ENCODE measurements around the gene TK2.
A peak's percentile ranks its signal among the peaks of the same experiment; 100 is the strongest.

The TK2 gene

DNA sequence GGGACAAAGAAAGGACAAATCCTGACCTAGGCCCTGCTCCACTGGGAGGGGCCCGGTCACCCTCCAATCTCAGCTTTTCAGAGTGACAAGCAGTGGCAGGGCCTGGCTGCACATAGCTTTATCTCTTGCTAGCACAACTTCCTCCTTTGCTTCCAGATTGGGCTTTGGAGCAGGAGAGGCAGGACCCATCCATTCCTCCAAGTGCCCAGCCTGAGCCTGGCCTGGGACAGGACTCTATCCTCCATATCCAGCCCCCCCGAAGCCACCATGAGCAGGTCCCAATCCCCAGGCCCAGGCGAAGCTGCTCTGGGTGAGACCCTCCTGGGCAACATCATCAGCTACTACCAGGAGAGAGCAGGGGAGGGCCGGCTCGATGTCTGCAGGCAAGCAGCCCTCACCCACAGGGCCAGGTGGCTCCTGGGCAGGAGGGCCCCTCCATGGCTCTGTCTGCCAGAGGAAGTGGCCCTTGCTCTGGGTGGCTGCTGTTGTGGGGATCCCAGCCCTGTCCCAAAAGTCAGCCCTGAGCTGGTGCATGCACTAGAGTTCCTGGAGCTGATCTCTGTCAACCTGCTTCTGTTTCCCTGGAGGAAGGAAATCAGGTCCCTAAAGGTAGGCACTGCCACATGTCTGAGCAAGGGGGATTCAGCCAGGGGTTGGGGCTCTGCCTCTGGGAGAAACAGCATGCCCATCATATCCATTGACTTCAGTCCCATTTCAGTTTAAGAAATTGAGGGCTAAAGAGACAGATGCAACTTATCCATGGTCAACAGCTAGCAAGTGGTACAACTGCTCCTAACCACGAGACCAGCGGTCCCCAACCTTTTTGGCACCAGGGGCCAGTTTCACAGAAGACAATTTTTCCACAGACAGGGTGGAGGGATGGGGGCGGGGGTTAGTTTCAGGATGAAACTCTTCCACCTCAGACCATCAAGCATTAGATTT lies 58.9 kb downstream of the TK2 start:
- H3K9me3 Mint-ChIP-seq, result no peaks in the 10 kb centered on the region
- H3K27ac Mint-ChIP-seq, result peak overlapping the region; percentile 78 to 84
- H3K4me1 Mint-ChIP-seq (ENCODE audit: low read depth in 2 of 2), result peaks cover 2 to 3% of the 10 kb centered on the region in 2 donors
- no peaks in the 10 kb centered on the region for H3K27me3 Mint-ChIP-seq
- ATAC-seq (replicated peaks) (no peak), DNase-seq (no peak)
- H3K4me3 Mint-ChIP-seq, result peak overlapping the region in 1 of 2 donors; percentile 54
- H3K36me3 Mint-ChIP-seq (ENCODE audit: insufficient read depth), result peaks cover 15% of the 10 kb centered on the region

DNA sequence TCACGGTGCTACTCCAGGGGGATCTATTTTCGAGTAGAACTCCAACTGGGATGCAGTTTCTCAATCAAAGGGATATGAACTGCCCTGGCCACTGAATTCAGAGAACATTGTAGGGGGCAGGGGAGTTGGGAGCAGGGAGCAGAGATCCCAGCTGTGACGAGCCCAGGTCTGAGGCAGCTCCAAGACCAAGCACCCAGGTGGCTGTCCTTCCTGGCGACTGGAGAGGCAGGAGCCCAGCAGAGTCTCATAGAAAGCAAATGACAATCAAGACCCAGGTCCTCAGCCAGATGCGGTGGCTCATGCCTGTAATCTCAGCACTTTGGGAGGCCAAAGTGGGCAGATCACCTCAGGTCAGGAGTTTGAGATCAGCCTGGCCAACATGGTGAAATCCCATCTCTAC lies 60.1 kb downstream of the TK2 start:
- H3K4me1 Mint-ChIP-seq (ENCODE audit: low read depth in 2 of 2), result peaks cover 3 to 5% of the 10 kb centered on the region in 2 donors
- DNase-seq (no peak), ATAC-seq (replicated peaks) (no peak)
- H3K27me3 Mint-ChIP-seq, result no peaks in the 10 kb centered on the region
- no peaks in the 10 kb centered on the region for H3K9me3 Mint-ChIP-seq
- no peak overlapping the region for H3K4me3 Mint-ChIP-seq
- no peak overlapping the region for H3K27ac Mint-ChIP-seq
- H3K36me3 Mint-ChIP-seq (ENCODE audit: insufficient read depth), result peaks cover 15% of the 10 kb centered on the region

DNA sequence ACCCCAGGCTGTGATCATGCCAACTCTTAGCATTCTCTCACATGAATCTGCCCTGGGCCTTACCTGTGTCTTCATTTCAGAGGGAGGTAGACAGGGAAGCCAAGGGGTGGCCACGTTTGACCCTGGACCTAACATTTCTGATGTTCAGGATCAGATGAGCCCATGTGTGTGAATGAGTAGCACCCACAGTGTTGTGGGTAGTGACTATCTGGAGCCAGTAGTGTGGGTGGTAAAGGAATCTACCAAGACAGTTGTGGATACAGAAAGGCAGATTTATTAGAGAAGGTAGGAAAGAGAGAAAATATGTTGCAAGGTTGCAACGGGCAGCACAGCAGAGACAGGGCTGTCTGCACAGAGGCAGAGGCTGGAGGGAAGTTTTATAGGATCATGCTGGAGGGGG lies 60.5 kb downstream of the TK2 start:
- H3K27ac Mint-ChIP-seq, result no peak overlapping the region
- ATAC-seq (replicated peaks), result no peak
- H3K27me3 Mint-ChIP-seq, result no peaks in the 10 kb centered on the region
- no peaks in the 10 kb centered on the region for H3K9me3 Mint-ChIP-seq
- no peak overlapping the region for H3K4me3 Mint-ChIP-seq
- DNase-seq, result no peak
- H3K4me1 Mint-ChIP-seq (ENCODE audit: low read depth in 2 of 2), result peaks cover 4 to 5% of the 10 kb centered on the region in 2 donors
- H3K36me3 Mint-ChIP-seq (ENCODE audit: insufficient read depth), result peaks cover 15% of the 10 kb centered on the region

DNA sequence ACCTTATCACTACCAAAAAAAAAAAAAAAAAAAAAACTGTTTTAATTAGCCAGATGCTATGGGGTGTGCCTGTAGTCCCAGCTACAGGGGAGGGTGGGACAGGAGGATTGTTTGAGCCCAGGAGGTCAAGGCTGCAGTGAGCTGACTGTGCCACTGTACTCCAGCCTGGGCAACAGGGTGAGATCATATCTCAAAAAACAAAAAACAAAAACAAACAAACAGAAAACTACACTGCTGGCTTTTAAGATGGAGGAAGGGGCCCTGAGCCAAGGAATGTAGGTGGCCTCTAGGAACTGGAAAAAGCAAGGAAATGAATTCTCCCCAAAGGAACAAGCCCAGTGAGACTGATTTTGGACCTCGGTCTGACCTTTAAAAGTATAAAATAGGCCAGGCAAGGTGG lies 61.4 kb downstream of the TK2 start:
- Mint-ChIP-seq H3K9me3 (no peaks in the 10 kb centered on the region), H3K36me3 (ENCODE audit: insufficient read depth) (peaks cover 15% of the 10 kb centered on the region), H3K27ac (peak overlapping the region in 1 of 2 donors; percentile 36), H3K4me1 (ENCODE audit: low read depth in 2 of 2) (peaks cover 13 to 14% of the 10 kb centered on the region in 2 donors), H3K4me3 (no peak overlapping the region), H3K27me3 (no peaks in the 10 kb centered on the region)
- DNase-seq, result no peak
- no peak for ATAC-seq (replicated peaks)

DNA sequence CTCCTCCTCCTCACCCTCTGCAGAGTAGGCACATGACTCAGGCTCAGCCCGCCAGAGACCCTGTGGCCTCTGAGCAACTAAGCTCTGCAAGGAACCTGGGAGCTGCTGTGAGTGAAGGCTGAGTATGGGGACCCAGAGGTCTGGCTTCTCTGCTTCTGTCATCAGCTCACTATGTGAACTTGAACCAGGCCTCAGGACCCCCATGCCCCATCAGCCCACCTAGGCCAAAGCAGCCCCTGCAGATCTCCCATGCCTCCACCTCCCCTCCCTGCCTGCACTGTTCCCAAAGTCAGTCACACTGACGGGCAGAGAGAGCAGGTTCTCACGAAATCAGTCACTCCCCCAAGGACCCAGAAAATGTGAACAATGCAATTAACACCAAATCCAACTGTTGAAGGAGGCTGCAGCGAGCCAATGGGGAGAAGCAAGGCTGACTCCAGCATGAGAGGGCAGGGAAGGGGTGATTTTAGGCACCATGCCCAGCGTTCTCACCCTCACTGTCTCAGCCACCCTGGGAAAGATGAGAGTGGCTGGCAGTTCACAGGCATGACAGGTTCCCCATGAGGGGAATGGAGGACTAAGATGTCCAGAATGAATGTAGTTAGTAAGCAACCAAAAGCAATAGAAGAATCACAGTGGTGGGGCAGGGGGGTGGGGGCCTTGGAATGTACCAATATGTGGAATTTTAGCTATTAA lies 62.2 kb downstream of the TK2 start:
- H3K4me3 Mint-ChIP-seq, result no peak overlapping the region
- H3K9me3 Mint-ChIP-seq, result no peaks in the 10 kb centered on the region
- peaks cover 15% of the 10 kb centered on the region for H3K36me3 Mint-ChIP-seq (ENCODE audit: insufficient read depth)
- peaks cover 15 to 16% of the 10 kb centered on the region in 2 donors for H3K4me1 Mint-ChIP-seq (ENCODE audit: low read depth in 2 of 2)
- ATAC-seq (replicated peaks) (no peak), DNase-seq (no peak)
- H3K27ac Mint-ChIP-seq, result peak overlapping the region; percentile 36 to 55
- H3K27me3 Mint-ChIP-seq, result no peaks in the 10 kb centered on the region

DNA sequence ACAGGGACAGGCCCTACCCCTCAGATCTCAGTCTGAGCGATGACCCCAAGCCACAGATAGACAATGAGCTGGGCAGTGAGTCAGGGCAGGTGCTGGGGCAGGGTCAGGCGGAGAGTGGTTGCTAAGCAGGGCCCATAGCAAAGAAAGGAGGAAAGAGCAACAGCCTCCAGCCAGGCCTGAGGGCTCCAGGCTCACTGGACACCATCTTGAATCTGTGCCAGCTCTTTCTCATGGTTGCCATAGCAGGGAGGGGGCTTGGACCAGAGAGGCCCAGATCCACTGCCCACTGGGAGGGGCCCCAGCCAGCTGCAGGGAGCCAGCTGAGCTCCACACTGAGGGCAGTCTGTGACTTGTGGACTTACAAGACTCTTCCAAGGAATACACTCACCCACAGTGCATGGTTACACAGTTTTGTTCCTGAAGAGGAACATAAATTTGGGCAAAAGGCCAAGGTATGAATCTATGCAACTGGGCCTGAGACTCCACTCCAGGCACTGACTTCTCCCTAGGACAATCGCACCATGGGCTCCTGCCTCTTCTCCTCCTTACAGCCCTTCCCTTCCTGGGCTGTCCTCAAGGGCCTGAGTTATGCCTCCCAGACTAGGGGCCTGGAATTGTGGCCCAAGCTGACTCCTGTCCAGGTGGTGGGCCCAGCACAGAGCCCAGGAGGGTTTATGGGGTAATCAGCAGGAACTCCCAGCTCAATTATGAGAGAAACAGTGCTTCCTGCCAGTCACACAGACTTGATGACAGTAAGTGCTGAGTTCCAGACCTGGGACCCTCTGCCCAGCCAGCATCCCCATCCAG lies 62.9 kb downstream of the TK2 start:
- Mint-ChIP-seq H3K4me3 (no peak overlapping the region), H3K27me3 (no peaks in the 10 kb centered on the region), H3K4me1 (ENCODE audit: low read depth in 2 of 2) (peaks cover 15 to 16% of the 10 kb centered on the region in 2 donors)

DNA sequence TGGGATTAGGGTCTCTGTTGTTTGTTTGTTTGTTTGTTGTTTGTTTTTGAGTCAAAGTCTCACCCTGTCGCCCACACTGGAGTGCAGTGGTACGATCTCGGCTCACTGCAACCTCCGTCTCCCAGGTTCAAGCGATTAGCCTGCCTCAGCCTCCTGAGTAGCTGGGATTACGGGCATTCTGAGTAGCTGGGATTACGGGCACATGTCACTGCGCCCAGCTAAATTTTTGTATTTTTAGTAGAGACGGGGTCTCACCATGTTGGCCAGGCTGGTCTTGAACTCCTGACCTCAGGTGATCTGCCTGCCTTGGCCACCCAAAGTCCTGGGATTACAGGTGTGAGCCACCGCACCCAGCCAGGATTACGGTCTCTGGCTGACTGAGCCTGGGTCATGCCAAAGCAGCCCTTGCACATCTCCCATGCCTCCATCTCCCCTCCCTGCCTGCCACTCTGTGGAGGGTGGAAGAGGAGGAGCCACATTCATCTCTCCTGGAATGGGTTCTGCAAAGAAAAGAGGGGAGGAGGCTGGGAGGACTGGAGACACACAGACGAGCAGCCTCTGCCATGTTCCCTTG lies 63.6 kb downstream of the TK2 start:
- peaks cover 15 to 16% of the 10 kb centered on the region in 2 donors for H3K4me1 Mint-ChIP-seq (ENCODE audit: low read depth in 2 of 2)
- H3K9me3 Mint-ChIP-seq, result no peaks in the 10 kb centered on the region
- DNase-seq (no peak), ATAC-seq (replicated peaks) (no peak)
- H3K4me3 Mint-ChIP-seq, result no peak overlapping the region
- H3K27ac Mint-ChIP-seq, result peak overlapping the region; percentile 55 to 86
- peaks cover 12% of the 10 kb centered on the region for H3K36me3 Mint-ChIP-seq (ENCODE audit: insufficient read depth)
- H3K27me3 Mint-ChIP-seq, result no peaks in the 10 kb centered on the region

More for the DNA sequence above, 62.9 kb downstream of the TK2 start:
- no peak for ATAC-seq (replicated peaks)
- no peaks in the 10 kb centered on the region for H3K9me3 Mint-ChIP-seq
- peaks cover 15% of the 10 kb centered on the region for H3K36me3 Mint-ChIP-seq (ENCODE audit: insufficient read depth)
- peak overlapping the region; percentile 55 to 86 for H3K27ac Mint-ChIP-seq
- DNase-seq, result no peak

DNA sequence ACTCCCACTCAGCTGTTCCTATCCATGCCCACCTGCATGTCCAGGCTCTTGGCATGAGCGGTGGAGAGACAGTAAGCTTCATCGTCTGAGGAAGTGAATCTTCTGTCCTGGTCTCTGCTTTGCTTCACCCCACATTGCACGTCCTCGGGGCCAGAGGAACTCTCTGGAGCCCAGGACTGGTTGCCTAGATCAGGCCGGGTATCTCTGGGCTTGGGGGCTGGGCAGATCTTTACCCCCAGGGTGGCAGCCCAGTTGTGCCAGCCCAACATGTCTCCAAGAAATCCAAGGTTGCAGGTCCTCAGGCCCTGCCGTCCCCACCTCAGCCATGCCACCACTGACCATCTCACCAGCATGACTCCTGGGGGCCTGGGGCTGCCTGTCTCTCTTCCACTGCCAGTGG lies 64.5 kb downstream of the TK2 start:
- H3K27me3 Mint-ChIP-seq, result no peaks in the 10 kb centered on the region
- no peak overlapping the region for H3K4me3 Mint-ChIP-seq
- DNase-seq, result no peak
- H3K4me1 Mint-ChIP-seq (ENCODE audit: low read depth in 2 of 2), result peaks cover 14 to 15% of the 10 kb centered on the region in 2 donors
- H3K36me3 Mint-ChIP-seq (ENCODE audit: insufficient read depth), result peaks cover 5% of the 10 kb centered on the region
- no peaks in the 10 kb centered on the region for H3K9me3 Mint-ChIP-seq
- no peak for ATAC-seq (replicated peaks)
- H3K27ac Mint-ChIP-seq, result peak overlapping the region in 1 of 2 donors; percentile 46

DNA sequence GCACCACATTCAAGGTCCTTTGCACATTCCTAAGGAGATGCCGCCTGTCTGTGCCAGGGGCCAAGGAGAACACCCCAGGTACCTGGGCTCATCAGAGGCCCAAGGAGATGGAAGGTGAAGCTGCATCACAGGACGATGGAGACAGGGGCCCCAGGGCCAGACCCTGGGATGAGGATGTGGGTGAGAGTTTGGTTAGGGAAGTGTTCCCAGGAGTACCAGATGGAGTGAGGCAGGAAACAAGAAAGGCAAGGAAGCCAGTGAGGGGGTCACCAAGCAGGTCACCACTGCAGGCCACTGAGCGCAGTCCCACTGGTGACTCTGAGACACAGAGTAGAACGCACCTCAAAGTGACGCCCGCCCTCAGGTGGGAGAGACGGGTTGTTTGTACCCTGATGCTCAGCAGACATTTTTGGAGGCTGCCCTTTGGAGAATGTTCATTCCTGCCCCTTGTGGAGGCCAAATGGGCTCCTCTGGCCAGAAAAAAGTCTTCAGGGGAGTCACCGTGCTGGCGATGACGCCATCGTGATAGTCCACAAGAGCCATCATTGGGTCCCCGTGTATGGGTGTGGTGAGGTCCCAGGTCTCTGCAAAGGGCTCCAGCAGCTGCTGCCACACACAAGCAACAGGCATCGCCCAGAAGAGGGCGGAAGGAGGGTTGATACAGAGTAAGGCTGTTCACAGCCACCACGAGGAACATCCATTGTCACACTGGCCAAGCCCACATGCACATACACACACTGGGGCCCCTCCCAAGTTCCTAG lies 65.3 kb downstream of the TK2 start:
- peaks cover under 1% of the 10 kb centered on the region for H3K36me3 Mint-ChIP-seq (ENCODE audit: insufficient read depth)
- H3K27ac Mint-ChIP-seq, result no peak overlapping the region
- no peak for ATAC-seq (replicated peaks)
- no peaks in the 10 kb centered on the region for H3K27me3 Mint-ChIP-seq
- no peak for DNase-seq
- H3K4me3 Mint-ChIP-seq, result no peak overlapping the region
- no peaks in the 10 kb centered on the region for H3K9me3 Mint-ChIP-seq
- H3K4me1 Mint-ChIP-seq (ENCODE audit: low read depth in 2 of 2), result peaks cover 14 to 15% of the 10 kb centered on the region in 2 donors

DNA sequence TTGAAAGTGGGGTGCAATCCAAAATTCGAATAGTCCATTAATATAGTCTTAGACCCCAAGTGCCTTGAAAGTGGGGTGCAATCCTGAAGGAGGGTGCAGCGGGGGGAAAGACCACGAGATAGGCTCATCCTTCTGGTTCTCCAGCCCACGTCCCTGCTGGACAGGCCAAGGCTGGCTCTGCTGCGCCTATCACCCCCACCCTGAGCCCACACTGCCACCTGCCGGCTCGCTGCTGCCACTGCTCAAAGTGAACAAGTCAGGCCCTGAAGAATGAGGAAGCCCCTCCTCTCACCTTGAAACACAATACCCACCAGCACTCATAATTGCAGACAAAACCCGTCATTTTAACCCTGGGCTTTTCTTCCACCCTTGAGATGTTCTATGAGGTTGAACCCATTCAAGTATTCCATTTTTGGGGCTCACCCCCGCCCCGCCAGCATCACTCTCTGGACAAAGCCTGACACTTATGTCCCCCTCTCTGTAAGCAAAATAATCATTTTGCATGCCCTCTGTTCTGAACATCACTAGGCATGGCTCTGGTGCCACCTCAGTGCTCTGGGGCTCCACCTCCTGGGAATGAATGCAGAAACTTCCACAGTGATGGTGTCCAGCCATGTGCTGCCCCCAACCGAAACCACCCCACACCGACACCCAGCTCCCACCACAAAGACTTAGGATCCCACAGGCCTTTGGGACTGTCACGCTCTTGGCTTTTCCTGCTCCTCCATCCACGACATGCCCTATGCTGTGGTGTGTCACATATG lies 66.1 kb downstream of the TK2 start:
- ATAC-seq (replicated peaks), result peak; percentile 80
- no peaks in the 10 kb centered on the region for H3K27me3 Mint-ChIP-seq
- no peak overlapping the region for H3K4me3 Mint-ChIP-seq
- H3K4me1 Mint-ChIP-seq (ENCODE audit: low read depth in 2 of 2), result peaks cover 14 to 18% of the 10 kb centered on the region in 2 donors
- peak overlapping the region in 1 of 2 donors; percentile 30 for H3K27ac Mint-ChIP-seq
- no peaks in the 10 kb centered on the region for H3K9me3 Mint-ChIP-seq
- peak; percentile 66 to 70 (median 68) for DNase-seq
- H3K36me3 Mint-ChIP-seq (ENCODE audit: insufficient read depth), result no peaks in the 10 kb centered on the region

DNA sequence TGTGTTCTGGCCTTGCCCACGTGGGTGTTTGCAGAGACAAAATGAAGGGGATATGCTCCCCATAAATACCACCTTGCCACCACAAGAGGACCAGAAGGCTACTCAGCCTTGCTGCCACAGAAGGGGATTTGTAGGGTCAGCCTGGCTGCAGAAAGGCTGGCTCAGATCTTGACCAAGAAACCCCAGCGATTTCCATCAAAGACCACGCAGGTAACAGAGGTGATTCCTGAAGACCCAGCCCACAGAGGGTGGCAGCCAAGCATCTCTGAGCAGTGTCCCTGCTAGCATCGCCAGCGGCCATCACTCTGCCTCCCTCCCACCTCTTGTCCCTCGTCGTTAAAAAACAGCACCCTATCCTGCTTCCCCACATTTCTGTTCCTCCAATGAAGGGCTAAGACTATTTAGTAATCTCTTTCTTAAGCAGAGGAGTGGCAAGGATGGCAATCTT lies 68.0 kb downstream of the TK2 start:
- peaks cover 20 to 24% of the 10 kb centered on the region in 2 donors for H3K4me1 Mint-ChIP-seq (ENCODE audit: low read depth in 2 of 2)
- DNase-seq (no peak), ATAC-seq (replicated peaks) (no peak)
- no peak overlapping the region for H3K4me3 Mint-ChIP-seq
- no peaks in the 10 kb centered on the region for H3K9me3 Mint-ChIP-seq
- H3K36me3 Mint-ChIP-seq (ENCODE audit: insufficient read depth), result peaks cover 3% of the 10 kb centered on the region
- no peak overlapping the region for H3K27ac Mint-ChIP-seq
- no peaks in the 10 kb centered on the region for H3K27me3 Mint-ChIP-seq

All from effector memory CD8-positive, alpha-beta T cell (primary cell).